Gastrocnemius medialis (tissue), 4 donors: ENCODE measurements around the gene RUNX1. TPM values are rescaled to one million over a fixed set of nuclear protein-coding genes. Genes with fewer than 3 reads are reported as not detected.

Experiments
- ATAC-seq, 2 donors: fragments of 150-250 bp; one replicate each; pipeline ENCODE4 v1.9.1; 2016
- DNase-seq, 2 donors: peaks; one replicate each; pipeline ENCODE4 v3.0.0-alpha.2; 2019
- H3K27ac ChIP-seq, 4 donors: fragments of 200-600 bp; sonication (generic); 1 replicate in 1 of 4; 2 replicates in 3 of 4; pipeline ENCODE4 v1.5.1; 2016 to 2018; ENCODE audit warnings: mild to moderate bottlenecking in 2 of 4, moderate library complexity in 1 of 4
- H3K27me3 ChIP-seq, 3 donors: fragments of 200-600 bp; sonication (generic) in 2 of 3; 1 replicate in 1 of 3; 2 replicates in 2 of 3; pipeline versions ENCODE4 v1.5.1 to v1.6.0; 2016 to 2019; ENCODE audit warnings: mild to moderate bottlenecking in 1 of 3, moderate library complexity in 1 of 3
- H3K36me3 ChIP-seq, 2 donors: fragments of 200-600 bp; sonication (generic) in 1 of 2; one replicate each; pipeline ENCODE4 v1.5.1; 2017 to 2018
- H3K4me1 ChIP-seq, 2 donors: fragments of 200-600 bp; sonication (generic) in 1 of 2; one replicate each; pipeline ENCODE4 v1.5.1; 2016 to 2017; ENCODE audit warnings: mild to moderate bottlenecking in 2 of 2
- H3K4me3 ChIP-seq, 4 donors: fragments of 200-600 bp; sonication (generic) in 3 of 4; 1 replicate in 1 of 4; 2 replicates in 3 of 4; pipeline ENCODE4 v1.5.1; 2016 to 2019; ENCODE audit warnings: mild to moderate bottlenecking in 2 of 4
- H3K9me3 ChIP-seq, 3 donors: fragments of 200-600 bp; sonication (generic) in 2 of 3; 1 replicate in 1 of 3; 2 replicates in 2 of 3; pipeline ENCODE4 v1.5.1; 2016 to 2019
- CTCF ChIP-seq, 5 experiments: fragments of 450-650 bp in 3 of 5; fragments of 200-600 bp in 2 of 5; sonication (generic) in 2 of 5; IDR thresholded peaks in 4 of 5; conservative IDR thresholded peaks in 1 of 5; 1 replicate in 4 of 5; 2 replicates in 1 of 5; pipeline ENCODE4 v1.5.1; 2016 to 2019; ENCODE audit warnings: antibody characterized with exemption in 5 of 5, mild to moderate bottlenecking in 3 of 5, moderate library complexity in 3 of 5
- POLR2A ChIP-seq, 2 donors: fragments of 450-650 bp; IDR thresholded peaks; one replicate each; pipeline ENCODE4 v1.6.1; 2017; ENCODE audit warnings: antibody characterized with exemption in 2 of 2, mild to moderate bottlenecking in 2 of 2, moderate library complexity in 2 of 2
- in situ Hi-C, 4 donors: fragments of 200-750 bp; cut with MboI; loops; one replicate each; pipeline versions ENCODE4 v1.15.0 to v1.8.0; 2017; ENCODE audit warnings: low sequenced_read_pairs in 4 of 4
- intact Hi-C: fragments of 100-400 bp; cut with DNase I; formaldehyde crosslinking; loops from one replicate; pipeline ENCODE4 v1.15.1; 2023; ENCODE audit warnings: low total_unique reads
- total RNA-seq, 4 donors: library from RNA; depleted of rRNA; stranded (reverse); fragments of >200 nt; gene quantifications; one replicate each; pipeline versions ENCODE4 v1.1.0 to v1.2.3, GENCODE V29; 2016

The RUNX1 gene
- total RNA-seq, 4 donors from 2014 or later: 8.0 to 20.9 (median 10.6) TPM

GRCh38 chr21:35036465-35037383, 12.4 kb downstream of the RUNX1 start:
- no peak for DNase-seq
- no peak overlapping the region for H3K27ac ChIP-seq
- H3K4me3 ChIP-seq: no peak overlapping the region
- intact Hi-C loops (no loop called here), in situ Hi-C loops (loop anchor here in 2 of 4 donors (25.0 kb wide), 2 partner anchors 249 to 274 kb away; no protein-coding TSS in a partner anchor)
- H3K4me1 ChIP-seq: no peaks in the 10 kb centered on the region
- peaks cover 0 to 4% of the 10 kb centered on the region in 2 donors for H3K36me3 ChIP-seq
- H3K9me3 ChIP-seq: no peaks in the 10 kb centered on the region
- no peak for ATAC-seq
- no peaks in the 10 kb centered on the region for H3K27me3 ChIP-seq
- no peak for TF ChIP-seq POLR2A (IDR thresholded peaks at IDR 0.05)
- TF ChIP-seq CTCF (IDR thresholded peaks at IDR 0.05 in 4 of 5, conservative IDR thresholded peaks at IDR 0.05 in 1 of 5): no peak

GRCh38 chr21:35035581-35035980, 13.5 kb downstream of the RUNX1 start:
- DNase-seq (no peak), ATAC-seq (no peak)
- no peaks in the 10 kb centered on the region for H3K9me3 ChIP-seq
- H3K27me3 ChIP-seq: no peaks in the 10 kb centered on the region
- in situ Hi-C loops: loop anchor here in 2 of 4 donors (25.0 kb wide), 2 partner anchors 248 to 273 kb away; no protein-coding TSS in a partner anchor
- no peak overlapping the region for H3K4me3 ChIP-seq
- intact Hi-C loops: no loop called here
- TF ChIP-seq CTCF (IDR thresholded peaks at IDR 0.05 in 4 of 5, conservative IDR thresholded peaks at IDR 0.05 in 1 of 5) (no peak), POLR2A (IDR thresholded peaks at IDR 0.05) (no peak)
- H3K27ac ChIP-seq: no peak overlapping the region
- no peaks in the 10 kb centered on the region for H3K4me1 ChIP-seq
- H3K36me3 ChIP-seq: peaks cover 0 to 4% of the 10 kb centered on the region in 2 donors

- in situ Hi-C loops: loop anchor here in 2 of 4 donors (25.0 kb wide), 2 partner anchors 248 to 273 kb away; no protein-coding TSS in a partner anchor
- intact Hi-C loops: no loop called here
- H3K36me3 ChIP-seq: peaks cover 0 to 4% of the 10 kb centered on the region in 2 donors
Observed at GRCh38 chr21:35035116-35035515, 14.0 kb downstream of the RUNX1 start.

GRCh38 chr21:35034203-35034926, 14.7 kb downstream of the RUNX1 start:
- no peaks in the 10 kb centered on the region for H3K27me3 ChIP-seq
- no peaks in the 10 kb centered on the region for H3K9me3 ChIP-seq
- H3K27ac ChIP-seq: no peak overlapping the region
- TF ChIP-seq CTCF (IDR thresholded peaks at IDR 0.05 in 4 of 5, conservative IDR thresholded peaks at IDR 0.05 in 1 of 5) (no peak), POLR2A (IDR thresholded peaks at IDR 0.05) (no peak)
- peaks cover 0 to 4% of the 10 kb centered on the region in 2 donors for H3K36me3 ChIP-seq
- no peak overlapping the region for H3K4me3 ChIP-seq
- intact Hi-C loops (no loop called here), in situ Hi-C loops (loop anchor here in 2 of 4 donors (25.0 kb wide), 2 partner anchors 247 to 272 kb away; no protein-coding TSS in a partner anchor)
- no peaks in the 10 kb centered on the region for H3K4me1 ChIP-seq
- DNase-seq (no peak), ATAC-seq (no peak)

More at GRCh38 chr21:35035116-35035515, 14.0 kb downstream of the RUNX1 start:
- Histone ChIP-seq H3K4me3 (no peak overlapping the region), H3K9me3 (no peaks in the 10 kb centered on the region), H3K4me1 (no peaks in the 10 kb centered on the region), H3K27ac (no peak overlapping the region), H3K27me3 (no peaks in the 10 kb centered on the region)
- ATAC-seq (no peak), DNase-seq (no peak)
- TF ChIP-seq POLR2A (IDR thresholded peaks at IDR 0.05) (no peak), CTCF (IDR thresholded peaks at IDR 0.05 in 4 of 5, conservative IDR thresholded peaks at IDR 0.05 in 1 of 5) (no peak)
